Mesenteric fat pad (tissue), 1 donor: Measurements from ENCODE around the gene TXLNB. TPM values are rescaled to one million over a fixed set of nuclear protein-coding genes. Genes with fewer than 3 reads are reported as not detected.
"Not testable (repeated sequence)": the region's sequence is repeated elsewhere in the genome, so short reads cannot be mapped to it uniquely, and the experiment has no call there.

Experiments
- DNase-seq: peaks from one replicate; pipeline ENCODE4 v3.0.0-alpha.2; 2020; ENCODE audit warnings: low spot score
- total RNA-seq: library from RNA; stranded (reverse); fragmentation: NEBNext Ultra II Directional; extraction: Animal tissue kit (Norgen Biotek cat#: 25700); gene quantifications from one replicate; pipeline ENCODE4 v1.2.1, GENCODE V29; 2021
- donor health status: DM: yes; HTN: yes; CAD: no.

TXLNB gene
- total RNA-seq, 1 donor from 2014 or later = 0.61 TPM

DNA sequence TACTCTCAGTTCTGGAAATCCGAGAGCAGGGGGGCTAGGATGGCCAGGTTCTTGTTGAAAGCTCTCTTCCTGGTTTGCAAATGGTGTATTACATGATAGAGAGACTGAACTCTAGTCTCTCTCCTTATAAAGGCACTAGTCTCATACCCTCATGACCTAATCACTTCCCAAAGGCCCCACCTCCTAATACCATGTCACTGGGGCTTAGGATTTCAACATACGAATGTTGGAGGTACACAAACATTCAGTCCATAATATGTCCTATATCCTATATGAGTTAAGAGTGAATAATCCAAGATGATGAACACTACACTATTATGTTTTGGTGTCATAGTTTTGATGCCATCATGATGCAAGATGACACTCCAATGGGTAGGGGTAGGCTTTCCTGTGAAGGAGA, 20.0 kb upstream of the TXLNB start:
- DNase-seq = no peak

DNA sequence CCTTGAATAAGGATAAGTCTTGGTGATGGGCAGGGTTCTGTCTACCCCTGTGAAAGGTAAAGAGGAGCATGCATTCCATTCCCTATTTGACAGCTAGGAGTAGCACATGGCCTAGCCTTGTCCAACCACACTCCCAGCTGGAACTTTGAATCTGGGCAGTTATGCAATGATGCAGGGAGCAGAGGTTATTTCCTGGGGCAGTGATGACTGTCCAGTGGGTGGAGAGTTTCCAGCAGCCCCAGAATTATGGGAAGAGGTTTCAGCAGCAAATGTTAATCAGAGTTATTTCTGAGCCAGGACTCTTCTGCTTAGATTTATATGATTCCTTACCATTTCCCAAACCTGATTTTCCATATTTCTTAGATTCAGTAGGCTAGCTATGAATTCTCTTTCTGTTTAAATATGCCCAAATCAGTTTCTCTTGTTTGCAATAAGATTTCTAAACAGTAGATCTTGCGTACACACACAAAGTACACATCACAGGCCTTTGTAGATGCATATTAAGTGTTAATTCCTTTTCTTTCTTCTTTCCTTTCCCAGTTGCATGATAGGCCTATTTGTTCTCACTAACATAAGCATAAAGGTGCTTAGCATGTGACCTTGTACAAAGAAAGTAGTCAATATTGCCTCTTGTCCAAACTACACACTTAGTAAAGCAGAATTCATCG, 17.3 kb upstream of the TXLNB start:
- no peak for DNase-seq

DNA sequence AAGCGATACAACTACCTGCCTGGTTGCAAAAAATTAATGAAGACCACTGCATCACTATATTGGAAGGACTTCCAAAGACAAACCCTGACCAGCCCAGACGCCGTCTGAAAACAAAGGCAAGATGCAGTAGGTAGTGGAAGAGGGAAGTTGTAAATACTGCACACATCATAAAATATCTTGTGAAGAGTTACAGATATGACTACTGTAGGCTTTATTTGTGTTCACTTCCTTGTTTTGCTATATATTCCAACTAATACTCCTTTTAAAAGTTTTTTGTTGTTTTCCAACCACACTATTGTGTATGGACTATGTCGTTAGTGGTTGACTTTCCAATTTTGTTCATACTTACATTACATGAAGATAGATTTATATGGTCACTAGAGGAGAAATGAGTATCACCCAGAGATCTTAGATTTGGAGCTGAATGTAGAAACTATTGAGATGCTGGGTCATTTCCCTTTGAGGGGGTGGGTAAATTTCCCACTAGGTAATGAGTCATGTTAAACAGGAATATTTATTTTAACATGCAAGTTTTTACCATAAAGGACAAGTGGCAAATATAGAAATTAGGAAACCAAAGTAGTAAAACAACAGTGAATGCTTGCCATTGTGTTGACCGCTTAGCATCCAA, 16.6 kb upstream of the TXLNB start:
- DNase-seq = no peak

DNA sequence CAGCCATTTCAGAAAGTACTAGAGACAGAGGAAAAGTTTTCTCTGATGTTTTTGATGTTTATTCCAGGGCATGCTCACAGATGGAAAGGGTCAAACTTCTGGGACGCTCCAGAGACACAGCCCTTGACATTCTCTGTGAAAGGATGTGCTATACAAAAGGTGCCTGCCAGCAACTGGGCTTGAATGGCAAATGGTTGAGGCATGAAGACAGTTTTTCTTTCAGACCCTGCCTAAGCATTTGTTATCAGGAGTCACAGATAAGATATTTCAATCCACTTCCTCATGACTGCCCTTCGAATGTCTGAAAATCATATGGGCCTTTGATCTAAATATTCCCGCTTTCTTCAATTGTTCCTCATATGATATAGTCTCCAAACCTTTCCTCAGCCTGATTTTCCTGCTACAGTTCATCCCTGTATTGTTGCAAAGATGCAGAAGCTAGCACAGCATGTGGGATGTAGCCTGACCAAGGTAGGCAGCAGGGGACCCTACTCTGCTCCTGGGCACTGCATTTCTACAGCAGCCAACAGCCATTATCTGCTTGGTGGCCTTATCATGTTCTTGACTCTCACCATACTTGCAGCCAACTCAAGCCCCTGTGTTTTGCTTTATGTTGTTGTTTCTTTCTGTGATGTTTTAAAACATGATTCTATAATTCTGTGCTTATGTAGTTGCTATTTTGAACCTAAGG, 14.6 kb upstream of the TXLNB start:
- no peak for DNase-seq

DNA sequence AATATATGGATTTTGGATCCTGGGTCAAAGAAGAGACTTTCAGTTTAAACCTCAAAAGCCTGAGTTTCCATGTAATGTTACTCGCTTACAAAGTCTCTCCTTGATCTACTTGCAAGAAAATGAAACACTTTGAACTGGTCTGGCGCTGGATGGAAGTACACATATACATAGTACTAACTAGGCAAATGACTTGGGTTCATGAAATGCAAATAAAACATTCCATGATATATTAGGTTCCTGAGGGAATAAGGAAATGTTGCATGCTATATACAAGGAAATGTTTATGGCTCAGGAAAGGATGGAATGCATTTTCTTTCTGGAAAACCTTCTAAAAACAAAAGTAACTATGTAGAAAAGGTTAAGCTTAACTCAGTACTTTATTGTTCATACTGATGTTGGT, 11.4 kb upstream of the TXLNB start:
- DNase-seq = no peak

DNA sequence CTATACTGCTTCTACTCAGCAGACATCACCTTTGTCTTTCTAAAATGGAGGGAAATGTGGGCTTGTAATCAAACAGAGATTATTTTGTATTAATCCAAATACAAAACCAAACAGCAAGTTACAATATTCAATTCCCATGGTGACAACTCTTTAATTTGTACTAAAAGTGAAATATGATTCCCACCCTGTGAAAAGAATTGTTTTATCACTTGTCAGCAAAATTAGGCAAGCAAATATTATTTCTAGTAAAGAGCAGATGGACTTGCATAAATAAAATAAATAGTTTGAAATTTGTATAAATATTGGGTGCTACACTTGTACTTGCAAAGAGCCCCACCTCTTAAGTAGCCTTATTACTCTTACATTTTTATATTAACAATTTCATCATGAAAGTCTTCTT, 6.1 kb upstream of the TXLNB start:
- DNase-seq = no peak

DNA sequence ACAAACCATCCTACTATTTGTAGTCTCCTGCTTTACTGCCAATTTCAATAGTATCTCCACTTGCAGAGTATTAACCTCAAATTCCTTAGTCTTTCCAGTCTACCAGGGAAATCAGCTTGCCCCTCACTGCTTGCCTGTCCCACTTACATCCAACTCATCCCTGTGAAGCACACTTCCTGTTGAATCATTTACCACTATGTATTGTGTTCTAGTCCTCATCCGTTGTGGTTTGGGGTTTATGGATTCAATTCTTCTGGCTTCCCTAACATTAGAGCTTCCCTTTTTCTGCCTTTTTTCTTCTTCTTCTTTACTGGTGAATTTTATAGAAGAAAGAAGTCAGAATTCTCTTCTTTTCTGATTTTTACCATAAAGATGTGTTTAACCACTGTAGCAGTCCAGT, 5.1 kb upstream of the TXLNB start:
- no peak for DNase-seq

DNA sequence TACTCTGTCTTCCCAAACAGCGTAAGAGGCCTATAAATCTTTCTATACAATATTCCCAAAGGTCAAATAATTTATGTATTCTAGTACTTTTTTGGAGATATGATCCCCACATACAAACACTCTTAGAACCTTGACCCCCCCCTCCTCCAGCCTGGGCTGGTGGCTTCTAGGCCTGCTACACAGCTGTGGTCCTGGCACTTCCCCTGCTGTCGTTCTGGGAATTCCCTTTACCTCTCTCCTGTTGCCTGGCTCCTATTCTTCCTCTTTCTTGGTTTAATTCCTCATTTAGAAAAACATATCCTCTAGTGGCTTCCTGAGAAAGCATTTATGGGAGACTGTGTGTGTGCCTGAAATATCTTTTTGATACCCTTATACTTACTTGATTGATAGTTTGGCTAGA, 4.1 kb upstream of the TXLNB start:
- no peak for DNase-seq

DNA sequence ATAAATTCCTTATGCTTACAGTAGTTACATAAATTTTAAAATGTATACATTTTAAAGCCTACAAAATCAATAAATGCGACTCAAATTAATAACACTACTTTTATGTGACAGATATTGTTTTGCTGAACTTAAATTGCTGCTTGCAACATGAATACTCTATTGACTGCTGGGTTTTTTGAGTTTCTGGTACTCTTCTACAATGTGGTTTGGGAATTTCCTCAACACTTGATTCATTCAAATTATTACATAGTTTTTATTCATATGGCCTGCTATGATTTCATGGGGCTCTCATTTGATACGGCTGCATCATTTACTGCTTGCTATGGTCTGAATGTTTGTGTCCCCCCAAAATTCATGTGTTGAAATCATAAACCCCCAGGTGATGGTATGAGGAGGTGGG, 2.3 kb upstream of the TXLNB start:
- no peak for DNase-seq

DNA sequence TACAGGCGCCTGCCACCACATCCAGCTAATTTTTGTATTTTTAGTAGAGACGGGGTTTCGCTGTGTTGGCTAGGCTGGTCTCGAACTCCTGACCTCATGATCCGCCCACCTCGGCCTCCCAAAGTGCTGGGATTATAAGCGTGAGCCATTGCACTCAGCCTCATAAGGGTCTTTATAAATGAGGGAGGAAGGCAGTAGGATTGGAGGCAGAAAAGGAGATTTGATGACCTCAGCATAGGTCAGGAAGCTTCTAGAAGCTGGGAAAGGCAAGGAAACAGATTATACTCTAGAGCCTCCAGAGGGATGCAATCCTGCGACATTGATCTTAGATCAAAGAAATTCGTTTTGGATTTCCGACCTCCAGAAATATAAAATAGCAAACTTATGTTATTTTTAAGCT, 1.4 kb upstream of the TXLNB start:
- not testable (repeated sequence) for DNase-seq

DNA sequence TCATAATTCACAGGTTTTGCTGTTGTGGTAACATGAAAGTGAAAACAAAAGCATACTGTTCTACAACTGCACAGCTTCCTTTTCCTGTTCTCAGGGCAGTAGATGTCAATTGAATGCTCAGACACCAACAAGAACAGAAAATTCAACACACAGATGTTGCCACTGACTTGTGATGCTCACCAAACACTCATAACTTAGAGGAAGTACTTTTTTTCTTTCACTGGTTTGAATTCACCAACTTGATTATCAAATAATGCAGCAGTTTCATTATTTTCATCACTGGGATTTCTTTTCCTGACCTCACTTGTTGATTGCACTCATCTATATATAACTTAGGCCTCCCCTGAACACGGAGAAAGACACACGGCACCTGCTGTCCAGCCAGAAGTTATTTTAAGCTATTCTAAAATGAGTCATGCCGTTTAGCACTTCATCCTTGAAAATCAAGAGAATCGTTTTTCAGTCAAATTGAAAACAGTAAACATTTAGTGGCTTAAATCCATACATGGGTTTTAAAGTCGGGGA, 949 bp downstream of the TXLNB start:
- DNase-seq = no peak

DNA sequence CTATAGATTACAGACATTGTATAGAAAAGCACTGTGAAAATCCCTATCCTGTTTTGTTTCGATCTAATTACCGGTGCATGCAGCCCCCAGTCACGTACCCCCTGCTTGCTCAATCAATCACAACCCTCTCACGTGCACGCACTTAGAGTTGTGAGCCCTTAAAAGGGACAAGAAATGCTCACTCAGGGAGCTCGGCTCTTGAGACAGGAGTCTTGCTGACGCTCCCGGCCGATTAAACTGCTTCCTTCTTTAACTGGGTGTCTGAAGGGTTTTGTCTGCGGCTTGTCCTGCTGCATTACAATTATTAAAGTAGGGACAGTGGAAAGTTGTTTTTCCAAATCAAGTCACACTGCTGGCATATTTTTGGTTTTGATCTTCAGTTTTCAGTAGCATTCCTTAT, 2.6 kb downstream of the TXLNB start:
- DNase-seq = no peak

DNA sequence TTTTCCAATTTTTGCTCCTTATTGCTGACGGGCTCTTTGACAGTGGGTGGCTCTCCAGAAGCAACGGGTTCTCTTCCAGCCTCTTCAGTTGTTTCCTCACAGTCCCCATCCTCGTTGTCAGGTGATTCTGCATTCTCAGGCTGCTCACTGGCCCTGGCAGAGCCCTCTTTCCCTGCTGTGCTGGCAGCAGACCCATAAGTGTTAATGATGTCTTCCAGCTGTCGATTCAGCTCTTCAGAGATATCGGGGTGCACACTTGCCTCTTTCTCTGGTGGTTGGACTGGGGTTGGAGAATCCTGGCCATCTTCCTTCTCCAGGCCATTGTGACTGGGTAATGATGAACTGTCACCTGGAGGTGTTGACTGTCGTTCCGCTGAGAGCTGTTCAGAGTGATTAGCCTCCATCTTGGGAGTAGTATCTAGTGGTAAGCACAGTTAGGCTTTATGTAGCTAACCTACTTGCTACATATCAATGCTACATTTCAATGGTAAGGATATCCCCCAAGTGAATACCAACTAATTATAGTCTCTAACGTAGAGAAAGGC, 3.2 kb downstream of the TXLNB start:
- DNase-seq = no peak

DNA sequence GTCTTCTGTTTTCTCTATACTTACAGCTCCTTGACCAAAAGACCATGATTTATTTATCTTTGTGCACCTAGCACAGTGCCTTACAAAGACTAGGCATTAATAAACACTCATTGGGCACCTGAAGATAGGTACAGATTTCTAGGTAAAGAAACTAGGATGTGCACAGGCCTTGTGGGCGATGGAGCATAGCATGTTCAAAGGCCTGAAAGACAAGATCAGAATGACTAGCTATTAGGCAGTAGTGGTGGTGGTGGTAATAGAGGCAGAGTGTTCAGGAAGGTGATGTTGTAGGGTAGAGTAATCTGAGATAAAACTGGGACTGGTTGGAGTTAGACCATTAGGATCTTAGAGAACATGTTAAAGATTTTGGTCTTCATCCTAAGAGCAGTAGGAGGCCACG, 3.9 kb downstream of the TXLNB start:
- no peak for DNase-seq

DNA sequence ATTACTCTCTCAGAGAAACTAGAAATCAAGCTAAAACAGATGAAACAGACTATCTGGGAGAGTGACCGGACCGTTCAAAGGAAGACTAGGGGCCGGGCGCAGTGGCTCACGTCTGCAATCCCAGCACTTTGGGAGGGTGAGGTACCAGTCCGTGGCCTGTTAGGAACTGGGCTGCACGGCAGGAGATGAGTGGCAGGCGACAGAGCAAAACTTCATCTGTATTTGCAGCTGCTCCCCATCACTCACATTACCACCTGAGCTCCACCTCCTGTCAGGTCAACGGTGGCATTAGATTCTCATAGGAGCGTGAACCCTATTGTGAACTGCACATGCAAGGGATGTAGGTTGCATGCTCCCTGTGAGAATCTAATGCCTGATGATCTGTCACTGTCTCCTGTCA, 5.4 kb downstream of the TXLNB start:
- DNase-seq = not testable (repeated sequence)

DNA sequence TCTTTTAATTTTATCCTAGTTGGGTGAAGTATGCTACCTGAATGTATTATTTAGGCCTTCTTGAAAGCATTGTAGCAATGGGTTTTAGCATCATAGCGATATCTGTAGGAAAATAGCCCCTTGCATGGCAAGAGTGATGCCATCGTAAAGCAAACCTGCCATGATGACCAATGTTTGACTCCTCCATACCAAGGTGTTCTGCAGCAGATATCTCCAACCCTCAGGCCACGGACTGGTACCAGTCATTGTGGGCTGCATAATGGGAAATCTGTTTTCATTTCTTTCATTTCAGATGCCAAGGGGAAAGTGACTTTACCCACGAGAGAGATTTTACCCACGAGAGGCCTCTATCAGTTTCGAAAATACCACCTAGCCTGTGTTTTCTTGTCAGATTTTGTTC, 6.2 kb downstream of the TXLNB start:
- DNase-seq = no peak

DNA sequence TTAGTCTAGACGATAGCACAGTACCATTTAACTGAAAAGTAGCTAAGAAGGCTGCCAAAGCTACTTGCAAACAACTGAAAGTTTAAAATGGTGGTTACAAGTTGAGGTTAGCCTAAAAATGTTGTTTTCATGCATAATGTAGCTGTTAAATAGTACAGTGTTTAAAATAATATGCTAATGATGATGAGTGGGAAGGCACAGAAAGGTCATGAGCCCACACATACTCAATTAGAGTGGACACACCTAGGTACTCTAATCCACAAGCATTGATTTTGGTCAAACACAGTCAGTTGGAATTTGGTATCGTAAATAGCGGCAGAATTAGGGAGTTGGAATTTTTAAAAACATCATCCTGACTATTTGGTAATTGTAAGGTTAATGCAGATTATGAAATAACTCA, 7.0 kb downstream of the TXLNB start:
- DNase-seq = no peak

DNA sequence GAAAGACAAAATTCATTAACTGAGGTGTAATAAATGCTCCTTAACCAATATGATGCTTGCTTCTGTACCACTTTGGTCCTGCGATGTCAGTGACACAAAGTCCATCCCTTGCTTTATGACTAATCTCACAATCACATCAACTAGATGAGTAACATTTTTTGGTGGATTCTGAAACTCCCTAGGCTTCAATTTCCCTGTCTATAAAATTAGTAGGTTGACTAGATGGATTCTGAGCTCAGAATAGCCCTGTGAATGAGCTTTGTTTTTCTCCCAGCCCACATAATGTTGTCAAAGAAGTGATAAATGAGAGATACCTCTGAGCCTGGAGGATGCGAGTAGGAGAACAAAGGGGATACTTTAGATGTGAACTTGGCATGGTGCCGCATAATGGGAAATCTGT, 9.1 kb downstream of the TXLNB start:
- DNase-seq = no peak

DNA sequence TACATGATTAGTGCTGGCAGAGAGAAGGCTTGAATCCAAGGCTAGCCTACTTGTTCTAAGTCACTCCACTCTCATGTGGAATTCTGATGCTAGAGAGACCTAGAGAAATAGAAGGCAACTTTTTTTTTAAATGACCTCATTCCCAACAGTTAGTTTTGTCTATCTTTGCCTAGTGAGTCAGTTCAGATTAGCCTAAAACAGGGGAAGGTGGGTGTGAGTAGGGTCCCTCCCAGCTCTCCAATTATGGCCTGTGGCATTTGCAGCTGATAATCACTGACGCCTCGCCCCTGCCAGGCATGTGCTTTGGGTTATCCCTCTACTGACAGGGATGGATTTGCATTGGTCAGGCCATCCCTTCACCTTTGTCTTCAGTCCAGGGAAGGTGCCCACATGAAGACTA, 13.6 kb downstream of the TXLNB start:
- no peak for DNase-seq

DNA sequence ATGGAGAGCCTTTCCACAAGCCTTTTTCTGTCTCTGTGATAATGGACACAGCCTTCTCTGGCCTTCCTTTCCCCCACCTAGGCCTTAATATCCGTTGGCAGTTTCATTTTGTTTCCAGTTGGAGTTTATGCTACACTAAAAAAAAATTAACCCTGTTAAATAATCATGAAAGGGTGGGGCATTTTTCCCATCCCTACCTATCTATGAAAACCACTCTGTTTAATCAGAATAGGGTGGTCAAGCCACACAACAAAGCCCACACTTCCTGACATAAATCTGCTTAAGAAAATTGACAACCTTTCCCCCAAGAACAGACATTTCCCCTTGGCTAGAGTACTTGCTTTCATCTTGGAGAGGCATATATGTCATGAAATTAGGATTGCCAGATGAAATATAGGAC, 14.2 kb downstream of the TXLNB start:
- no peak for DNase-seq

DNA sequence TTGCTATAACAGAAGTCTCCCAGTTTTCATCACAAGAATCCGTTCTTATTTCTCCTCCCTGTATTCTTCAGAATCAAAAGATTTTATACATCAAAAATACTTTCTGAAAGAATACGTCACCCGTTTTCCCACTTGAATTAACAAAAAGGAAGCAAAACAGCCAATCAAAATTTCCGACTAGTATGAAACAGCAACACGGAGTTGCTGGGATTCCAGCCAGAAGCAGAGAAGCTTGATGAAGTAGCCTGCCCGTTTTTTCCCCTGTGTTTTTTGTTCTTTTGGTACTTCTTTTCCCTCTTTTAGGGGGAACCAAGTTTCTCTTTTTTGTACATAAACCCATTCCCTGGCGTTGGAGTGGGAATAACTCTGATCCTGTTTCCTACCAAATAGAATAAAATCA, 14.6 kb downstream of the TXLNB start:
- no peak for DNase-seq

DNA sequence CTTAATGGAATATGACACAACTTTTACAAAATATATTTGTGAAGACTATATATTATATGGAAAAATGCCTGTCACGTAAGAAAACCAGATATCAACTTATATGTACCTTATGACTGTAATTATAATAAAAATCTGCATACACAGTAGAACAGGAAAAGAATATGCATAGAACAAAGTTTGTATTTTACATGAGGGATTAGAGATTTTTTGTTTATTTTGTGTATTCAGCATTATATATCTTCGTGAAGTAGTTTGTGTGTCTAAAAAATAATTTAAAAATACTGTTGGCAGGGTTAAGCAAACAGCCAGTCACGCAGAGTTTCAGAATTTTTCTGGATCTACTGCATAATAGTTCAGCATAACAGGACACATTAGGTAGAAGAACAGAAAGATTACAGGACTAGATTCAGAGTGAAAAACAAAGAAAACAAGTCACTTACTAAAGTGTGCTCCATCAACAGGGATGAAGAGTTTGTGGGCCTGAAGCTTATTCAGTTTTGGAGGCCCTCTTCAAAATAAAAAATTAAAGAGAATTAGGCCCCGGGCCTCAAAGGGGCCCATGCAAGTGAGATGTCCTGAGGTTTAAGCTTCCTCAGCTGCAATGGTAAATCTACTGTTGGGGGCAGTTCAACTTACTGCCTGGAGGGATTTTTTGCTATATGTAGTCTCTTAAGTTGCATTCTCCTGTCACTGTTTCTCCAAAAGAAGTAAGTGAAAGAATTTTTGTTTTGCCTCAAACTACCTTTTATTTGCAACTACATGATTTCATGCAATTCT, 16.3 kb downstream of the TXLNB start:
- no peak for DNase-seq
